Body of pancreas (tissue), 4 donors: Measurements from ENCODE around the gene FBN2. TPM values are rescaled to one million over a fixed set of nuclear protein-coding genes. Genes with fewer than 3 reads are reported as not detected.

Source experiments
- ATAC-seq: fragments of 150-250 bp; one replicate; pipeline ENCODE4 v1.9.1; 2016
- DNase-seq, 4 donors: peaks; one replicate each; pipeline ENCODE4 v3.0.0-alpha.2; 2019
- H3K27ac ChIP-seq, 4 donors: fragments of 200-600 bp; sonication (generic); 1 replicate in 3 of 4; 2 replicates in 1 of 4; pipeline versions ENCODE4 v1.5.1 to v1.6.1; 2016 to 2019; ENCODE audit warnings: mild to moderate bottlenecking in 1 of 4, mixed read lengths in 1 of 4, moderate library complexity in 1 of 4
- H3K27me3 ChIP-seq, 2 donors: fragments of 200-600 bp; sonication (generic); one replicate each; pipeline ENCODE4 v1.6.0; 2016; ENCODE audit warnings: mild to moderate bottlenecking in 1 of 2
- H3K36me3 ChIP-seq, 2 donors: fragments of 200-600 bp; sonication (generic); replicated peaks in 1 of 2; 2 replicates each; pipeline ENCODE4 v1.5.1; 2016; ENCODE audit warnings: low read depth in 2 of 2; ENCODE audit not compliant: insufficient read depth in 1 of 2
- H3K4me1 ChIP-seq: fragments of 200-600 bp; sonication (generic); one replicate; pipeline ENCODE4 v1.6.0; 2016
- H3K4me3 ChIP-seq, 2 donors: fragments of 200-600 bp; sonication (generic); 1 replicate in 1 of 2; 2 replicates in 1 of 2; pipeline ENCODE4 v1.5.1; 2016 to 2019
- H3K9me3 ChIP-seq, 3 donors: fragments of 200-600 bp; sonication (generic); 1 replicate in 2 of 3; 2 replicates in 1 of 3; pipeline ENCODE4 v1.5.1; 2016
- CTCF ChIP-seq, 7 experiments: fragments of 450-650 bp in 4 of 7; fragments of 200-600 bp in 3 of 7; sonication (generic) in 3 of 7; IDR thresholded peaks; one replicate each; pipeline ENCODE4 v1.5.1; 2016 to 2019; ENCODE audit warnings: antibody characterized with exemption in 7 of 7
- POLR2A ChIP-seq, 3 donors: fragments of 450-650 bp; IDR thresholded peaks; one replicate each; pipeline ENCODE4 v1.6.1; 2016; ENCODE audit warnings: antibody characterized with exemption in 3 of 3, mild to moderate bottlenecking in 2 of 3
- WGBS, 2 donors: methylation state at CpG; one replicate each; pipeline ENCODE4 v1.1.5; 2017; 5-methylcytosine and 5-hydroxymethylcytosine counted together
- intact Hi-C: fragments of 100-400 bp; cut with DNase I; formaldehyde crosslinking; loops from one replicate; pipeline ENCODE4 v1.15.1; 2023
- total RNA-seq, 2 donors: library from RNA; depleted of rRNA; stranded (reverse); fragments of >200 nt; gene quantifications; one replicate each; pipeline ENCODE4 v1.1.0, GENCODE V29; 2016

The FBN2 gene
- under 1 TPM in 1 of 2 donors, not detected in 1; 0.26 TPM for total RNA-seq

GRCh38 chr5:128538000-128538249, at the start of gene FBN2:
TSS of gene FBN2 (minus strand) at chr5:128538245. CDS start at chr5:128537603, 642 bp downstream.
- Histone ChIP-seq H3K27me3 (peaks cover 0 to 14% of the 10 kb centered on the region in 2 donors), H3K27ac (no peak within 1 kb of the TSS), H3K36me3 (no peaks in the 10 kb centered on the region), H3K9me3 (no peaks in the 10 kb centered on the region), H3K4me3 (peak within 1 kb of the TSS in 1 of 2 donors; percentile 43), H3K4me1 (peaks cover 25% of the 10 kb centered on the region)
- 0 to 4% methylated on average over 26 of the region's 26 CpGs for WGBS, 2 donors
- ATAC-seq (no peak), DNase-seq (no peak)
- intact Hi-C loops = no loop called here
- TF ChIP-seq POLR2A (IDR thresholded peaks at IDR 0.05) (no peak), CTCF (IDR thresholded peaks at IDR 0.05) (no peak)

GRCh38 chr5:128587275-128587674, 49.2 kb upstream of the FBN2 start:
- Histone ChIP-seq H3K9me3 (no peaks in the 10 kb centered on the region), H3K4me1 (no peaks in the 10 kb centered on the region), H3K27ac (no peak overlapping the region), H3K27me3 (no peaks in the 10 kb centered on the region), H3K36me3 (no peaks in the 10 kb centered on the region), H3K4me3 (no peak overlapping the region)
- intact Hi-C loops = no loop called here
- DNase-seq = no peak
- 48 to 68% methylated on average over 2 of the region's 2 CpGs for WGBS, 2 donors
- no peak for ATAC-seq
- TF ChIP-seq POLR2A (IDR thresholded peaks at IDR 0.05) (no peak), CTCF (IDR thresholded peaks at IDR 0.05) (no peak)

GRCh38 chr5:128586848-128587247, 48.8 kb upstream of the FBN2 start:
- Histone ChIP-seq H3K27ac (no peak overlapping the region), H3K4me1 (no peaks in the 10 kb centered on the region), H3K4me3 (no peak overlapping the region), H3K9me3 (no peaks in the 10 kb centered on the region), H3K36me3 (no peaks in the 10 kb centered on the region), H3K27me3 (no peaks in the 10 kb centered on the region)
- ATAC-seq (no peak), DNase-seq (no peak)
- 46 to 55% methylated on average over 1 of the region's 1 CpG for WGBS, 2 donors
- intact Hi-C loops = no loop called here
- no peak for TF ChIP-seq POLR2A (IDR thresholded peaks at IDR 0.05)
- no peak for TF ChIP-seq CTCF (IDR thresholded peaks at IDR 0.05)

GRCh38 chr5:128579639-128580038, 41.6 kb upstream of the FBN2 start:
- TF ChIP-seq POLR2A (IDR thresholded peaks at IDR 0.05) (no peak), CTCF (IDR thresholded peaks at IDR 0.05) (no peak)
- 55 to 69% methylated on average over 4 of the region's 4 CpGs for WGBS, 2 donors
- H3K4me3 ChIP-seq = no peak overlapping the region
- H3K27me3 ChIP-seq = no peaks in the 10 kb centered on the region
- DNase-seq (no peak), ATAC-seq (no peak)
- no peaks in the 10 kb centered on the region for H3K9me3 ChIP-seq
- intact Hi-C loops = no loop called here
- no peaks in the 10 kb centered on the region for H3K4me1 ChIP-seq
- no peak overlapping the region for H3K27ac ChIP-seq
- H3K36me3 ChIP-seq = no peaks in the 10 kb centered on the region

GRCh38 chr5:128579093-128579492, 41.0 kb upstream of the FBN2 start:
- ATAC-seq (no peak), DNase-seq (no peak)
- H3K36me3 ChIP-seq = no peaks in the 10 kb centered on the region
- no peaks in the 10 kb centered on the region for H3K4me1 ChIP-seq
- no peak overlapping the region for H3K27ac ChIP-seq
- intact Hi-C loops = no loop called here
- WGBS, 2 donors = 26 to 32% methylated on average over 3 of the region's 3 CpGs
- no peak overlapping the region for H3K4me3 ChIP-seq
- H3K9me3 ChIP-seq = no peaks in the 10 kb centered on the region
- TF ChIP-seq CTCF (IDR thresholded peaks at IDR 0.05) = no peak
- TF ChIP-seq POLR2A (IDR thresholded peaks at IDR 0.05) = no peak
- H3K27me3 ChIP-seq = no peaks in the 10 kb centered on the region
